Heart left ventricle (tissue), 13 donors: Measurements from ENCODE around the gene OSER1.

Source experiments
- CTCF ChIP-seq, 12 donors: fragments of 200-600 bp; sonication (generic) in 4 of 12; IDR thresholded peaks; one replicate each; pipeline versions ENCODE4 v1.5.0 to v1.8.0; 2018 to 2022; ENCODE audit warnings: antibody characterized with exemption in 12 of 12, mild to moderate bottlenecking in 5 of 12
- POLR2A ChIP-seq, 2 donors: fragments of 450-650 bp; IDR thresholded peaks; one replicate each; pipeline ENCODE4 v1.6.1; 2017; ENCODE audit warnings: antibody characterized with exemption in 2 of 2, mild to moderate bottlenecking in 2 of 2, moderate library complexity in 2 of 2
- donor health status: ischemic (EF 13 %, LVEDD 7.1; RV severe dilation, severe dysfunction).
- donor health status: DM: no; HTN: yes; CAD: no.
- donor health status: DM: no; HTN: no; CAD: no.
- donor health status: ischemic (EF 25% LVEDD 6.9; RV normal size, moderate dysfunction).
- donor health status: ischemic (EF 25% LVEDD 5.7; RV mildly dilated, moderate dysfunction).
- donor health status: ischemic (EF 35%, LVEDD 5.7; RV mildly dilated, moderate dysfunction).
- donor health status: nonischemic (EF 11% LVEDD 7.7; RV severe dilation, severe dysfunction).
- donor health status: DM: yes; HTN: yes; CAD: no.
- donor health status: PGD.
- donor health status: ischemic (EF 29% LVEDD 5.4; RV normal size, mild dysfunction).
- donor health status: nonischemic (EF 23%, LVEDD 6.1; RV moderate dilation, normal function).

DNA sequence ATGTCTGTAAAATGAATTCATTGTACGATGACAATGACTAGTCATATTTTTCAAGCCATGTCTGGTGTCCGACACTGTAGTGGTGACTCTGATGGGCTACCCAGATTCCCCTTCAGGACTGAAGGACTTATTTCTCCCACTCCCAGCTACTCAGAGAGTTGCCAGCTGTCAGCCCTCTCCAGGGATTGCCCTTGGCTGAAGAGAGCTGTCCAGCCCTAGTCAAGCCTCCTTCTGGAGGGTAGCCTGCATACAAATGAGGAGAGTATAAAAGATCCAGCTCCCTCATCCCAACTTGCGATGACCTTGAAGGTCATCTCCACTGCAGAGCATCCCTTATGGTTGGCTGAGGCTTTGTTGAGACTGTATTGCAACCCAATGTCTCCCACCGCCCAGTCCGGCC, 53.5 kb downstream of the OSER1 start:
- TF ChIP-seq CTCF (IDR thresholded peaks at IDR 0.05) (no peak), POLR2A (IDR thresholded peaks at IDR 0.05) (no peak)
